Measurements from ENCODE around the gene MTURN. TPM values are rescaled to one million over a fixed set of nuclear protein-coding genes. Genes with fewer than 3 reads are reported as not detected.

Gene MTURN
- polyA plus RNA-seq, 1 donor (not counting 4 experiments of a cell fraction or from before 2014, with no cell fraction given): 10.8 TPM

GRCh38 chr7:30196408-30196807 is 61.6 kb downstream of the MTURN start:
- peaks cover 10% of the 10 kb centered on the region for H3K9me3 ChIP-seq (ENCODE audit: control insufficient read depth, low read depth, low read length)
- dilution Hi-C loops (cut with MboI; ENCODE audit: extremely low pct_ligation_motif_present, low sequenced_read_pairs): no loop called here
- no peaks in the 10 kb centered on the region for H4K20me1 ChIP-seq (ENCODE audit: control insufficient read depth, extremely low read depth, insufficient read depth, low read length)
- no peak for FAIRE-seq
- no peaks in the 10 kb centered on the region for H3K27me3 ChIP-seq (ENCODE audit: control insufficient read depth, extremely low read depth, insufficient read depth, low read length)
- H3K36me3 ChIP-seq (ENCODE audit: control insufficient read depth in 2 of 2, extremely low read depth in 1 of 2, insufficient read depth in 2 of 2, low read length in 2 of 2): no peaks in the 10 kb centered on the region
- no peaks in the 10 kb centered on the region for H3K4me1 ChIP-seq (ENCODE audit: control insufficient read depth, extremely low read depth, insufficient read depth, low read length)
- H3K79me2 ChIP-seq (ENCODE audit: control insufficient read depth, insufficient read depth, low read length): no peaks in the 10 kb centered on the region
- no peak overlapping the region for H3K4me3 ChIP-seq (ENCODE audit: control insufficient read depth in 2 of 3, extremely low read depth in 1 of 3, insufficient read depth in 2 of 3, low read depth in 1 of 3, low read length in 3 of 3)
- TF ChIP-seq CTCF (optimal IDR thresholded peaks at IDR 0.05 in 1 of 3, IDR thresholded peaks at IDR 0.05 in 1 of 3, conservative IDR thresholded peaks at IDR 0.05 in 1 of 3; ENCODE audit: extremely low read depth in 1 of 3, insufficient read depth in 2 of 3, low read length in 3 of 3) (no peak), EZH2 (IDR thresholded peaks at IDR 0.05; ENCODE audit: low read length) (no peak)
- H3K9ac ChIP-seq (ENCODE audit: control insufficient read depth, extremely low read depth, insufficient read depth, low read length): no peak overlapping the region
- no peaks in the 10 kb centered on the region for H3K9me1 ChIP-seq (ENCODE audit: control insufficient read depth, extremely low read depth, insufficient read depth, low read length)
- DNase-seq (ENCODE audit: low read depth, low spot score): no peak
- H3K4me2 ChIP-seq (ENCODE audit: control insufficient read depth, extremely low read depth, insufficient read depth, low read depth, low read length): no peak overlapping the region
- H3K27ac ChIP-seq (ENCODE audit: control insufficient read depth, insufficient read depth, low read length): no peak overlapping the region
- no peak overlapping the region for H2AFZ ChIP-seq (ENCODE audit: control insufficient read depth, low read length)

DNA sequence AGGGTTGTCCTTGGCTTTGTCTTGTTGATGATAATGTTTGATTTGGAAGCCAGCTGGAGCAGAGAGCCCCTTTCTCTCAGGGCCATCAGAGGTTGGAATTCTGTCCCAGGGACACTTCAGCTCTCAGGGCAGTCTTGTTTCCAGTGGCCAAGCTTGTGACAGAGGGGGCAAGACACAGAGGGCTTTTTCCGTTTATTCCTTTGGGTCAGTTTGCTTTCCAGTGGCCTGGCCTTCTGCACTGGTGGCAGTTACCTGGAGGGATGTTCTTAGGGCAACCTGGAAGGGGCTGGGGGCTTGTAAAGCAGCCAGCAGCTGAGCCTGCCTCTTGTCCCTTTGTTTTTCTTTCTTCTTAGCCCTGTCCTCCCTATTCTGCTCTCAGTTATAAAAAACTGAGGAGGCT is 62.7 kb downstream of the MTURN start:
- no peaks in the 10 kb centered on the region for H3K4me1 ChIP-seq (ENCODE audit: control insufficient read depth, extremely low read depth, insufficient read depth, low read length)
- FAIRE-seq (no peak), DNase-seq (ENCODE audit: low read depth, low spot score) (no peak)
- H3K9me3 ChIP-seq (ENCODE audit: control insufficient read depth, low read depth, low read length): peaks cover 10% of the 10 kb centered on the region
- no peaks in the 10 kb centered on the region for H3K9me1 ChIP-seq (ENCODE audit: control insufficient read depth, extremely low read depth, insufficient read depth, low read length)
- H3K27ac ChIP-seq (ENCODE audit: control insufficient read depth, insufficient read depth, low read length): no peak overlapping the region
- TF ChIP-seq CTCF (optimal IDR thresholded peaks at IDR 0.05 in 1 of 3, IDR thresholded peaks at IDR 0.05 in 1 of 3, conservative IDR thresholded peaks at IDR 0.05 in 1 of 3; ENCODE audit: extremely low read depth in 1 of 3, insufficient read depth in 2 of 3, low read length in 3 of 3) (no peak), EZH2 (IDR thresholded peaks at IDR 0.05; ENCODE audit: low read length) (no peak)
- no peak overlapping the region for H3K4me2 ChIP-seq (ENCODE audit: control insufficient read depth, extremely low read depth, insufficient read depth, low read depth, low read length)
- dilution Hi-C loops (cut with MboI; ENCODE audit: extremely low pct_ligation_motif_present, low sequenced_read_pairs): no loop called here
- H3K4me3 ChIP-seq (ENCODE audit: control insufficient read depth in 2 of 3, extremely low read depth in 1 of 3, insufficient read depth in 2 of 3, low read depth in 1 of 3, low read length in 3 of 3): no peak overlapping the region
- no peaks in the 10 kb centered on the region for H3K27me3 ChIP-seq (ENCODE audit: control insufficient read depth, extremely low read depth, insufficient read depth, low read length)
- H3K36me3 ChIP-seq (ENCODE audit: control insufficient read depth in 2 of 2, extremely low read depth in 1 of 2, insufficient read depth in 2 of 2, low read length in 2 of 2): no peaks in the 10 kb centered on the region
- no peak overlapping the region for H2AFZ ChIP-seq (ENCODE audit: control insufficient read depth, low read length)
- H4K20me1 ChIP-seq (ENCODE audit: control insufficient read depth, extremely low read depth, insufficient read depth, low read length): no peaks in the 10 kb centered on the region
- H3K79me2 ChIP-seq (ENCODE audit: control insufficient read depth, insufficient read depth, low read length): no peaks in the 10 kb centered on the region
- H3K9ac ChIP-seq (ENCODE audit: control insufficient read depth, extremely low read depth, insufficient read depth, low read length): no peak overlapping the region
